PC-3 (cell line): Measurements from ENCODE around the gene TTC23.

ENCODE experiments used
- EZH2 ChIP-seq: fragments of 300-600 bp; sonication (generic); IDR thresholded peaks from one replicate; pipeline ENCODE4 v1.6.1; 2017; ENCODE audit warnings: antibody characterized with exemption, mild to moderate bottlenecking, low read length; ENCODE audit not compliant: unreplicated experiment
- EZH2phosphoT487 ChIP-seq: fragments of 300-600 bp; sonication (generic); IDR thresholded peaks from 2 replicates; pipeline ENCODE4 v1.6.1; 2018; ENCODE audit warnings: mild to moderate bottlenecking, antibody characterized with exemption, low read length, borderline replicate concordance
- TF ChIP-seq, protein P1 (sequence below): fragments of 300-600 bp; sonication (generic); conservative IDR thresholded peaks from 2 replicates; pipeline ENCODE4 v1.5.1; 2017; ENCODE audit warnings: antibody characterized with exemption, low read depth, mild to moderate bottlenecking, low read length

DNA sequence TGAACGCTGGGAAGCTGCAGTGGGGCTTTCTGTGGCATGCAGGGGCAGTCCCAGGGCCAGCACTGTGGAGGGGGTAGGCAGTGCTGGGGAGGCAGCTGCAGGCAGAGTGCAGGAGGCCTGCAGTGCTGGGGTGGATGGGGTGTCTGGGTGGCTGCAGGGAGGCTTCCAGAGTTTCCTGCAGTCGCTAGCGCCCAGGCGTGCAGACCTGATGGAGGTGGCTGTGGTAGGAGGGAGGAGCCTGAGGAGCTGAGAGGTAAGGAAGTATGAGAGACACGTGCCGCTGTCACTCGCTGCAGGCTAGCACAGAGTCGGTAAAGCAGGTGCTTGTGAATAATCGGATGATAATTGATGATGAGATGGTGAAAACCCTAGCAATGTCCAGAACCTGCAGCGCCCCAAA, 128.2 kb downstream of the TTC23 start:
- TF ChIP-seq EZH2phosphoT487 (no peak), EZH2 (no peak)
- TF ChIP-seq, protein P1, sequence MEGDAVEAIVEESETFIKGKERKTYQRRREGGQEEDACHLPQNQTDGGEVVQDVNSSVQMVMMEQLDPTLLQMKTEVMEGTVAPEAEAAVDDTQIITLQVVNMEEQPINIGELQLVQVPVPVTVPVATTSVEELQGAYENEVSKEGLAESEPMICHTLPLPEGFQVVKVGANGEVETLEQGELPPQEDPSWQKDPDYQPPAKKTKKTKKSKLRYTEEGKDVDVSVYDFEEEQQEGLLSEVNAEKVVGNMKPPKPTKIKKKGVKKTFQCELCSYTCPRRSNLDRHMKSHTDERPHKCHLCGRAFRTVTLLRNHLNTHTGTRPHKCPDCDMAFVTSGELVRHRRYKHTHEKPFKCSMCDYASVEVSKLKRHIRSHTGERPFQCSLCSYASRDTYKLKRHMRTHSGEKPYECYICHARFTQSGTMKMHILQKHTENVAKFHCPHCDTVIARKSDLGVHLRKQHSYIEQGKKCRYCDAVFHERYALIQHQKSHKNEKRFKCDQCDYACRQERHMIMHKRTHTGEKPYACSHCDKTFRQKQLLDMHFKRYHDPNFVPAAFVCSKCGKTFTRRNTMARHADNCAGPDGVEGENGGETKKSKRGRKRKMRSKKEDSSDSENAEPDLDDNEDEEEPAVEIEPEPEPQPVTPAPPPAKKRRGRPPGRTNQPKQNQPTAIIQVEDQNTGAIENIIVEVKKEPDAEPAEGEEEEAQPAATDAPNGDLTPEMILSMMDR: no peak
